GM21515 (cell line): Measurements from ENCODE around the gene ENGASE.

Experiments used
- ATAC-seq: cut with Tn5 transposase; IDR thresholded peaks from one replicate; pipeline ENCODE4 v1.9.1; 2021; ENCODE audit not compliant: unreplicated experiment

ENGASE gene

DNA sequence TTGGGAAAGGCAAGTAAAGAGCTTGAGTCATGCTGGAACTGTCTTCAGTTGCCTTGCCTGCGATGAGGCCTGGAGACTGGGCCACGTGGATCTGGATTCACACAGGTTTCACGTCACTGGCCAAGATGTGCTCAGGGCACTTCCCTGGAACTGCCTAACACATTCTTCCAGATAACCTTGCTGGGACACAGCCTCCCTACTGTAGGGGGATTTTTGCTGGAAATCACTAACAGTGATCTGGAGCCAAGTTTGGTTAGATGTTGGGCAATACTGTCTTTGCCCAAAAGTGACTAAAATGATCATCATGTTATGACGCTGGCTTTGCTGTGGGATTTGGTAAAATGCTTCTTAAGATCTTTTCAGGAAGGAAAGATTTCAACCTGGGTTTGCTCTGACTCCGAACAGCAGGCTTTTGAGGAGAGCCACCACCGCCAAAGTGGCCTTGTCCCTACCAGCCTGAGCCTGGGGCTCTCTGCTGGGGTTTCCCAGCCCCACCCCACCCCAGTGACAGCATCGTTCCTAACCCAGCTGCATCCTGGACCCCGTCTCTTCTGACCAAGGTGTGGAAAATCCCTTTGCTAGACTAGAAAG, 36.0 kb upstream of the ENGASE start:
- ATAC-seq, result no peak

DNA sequence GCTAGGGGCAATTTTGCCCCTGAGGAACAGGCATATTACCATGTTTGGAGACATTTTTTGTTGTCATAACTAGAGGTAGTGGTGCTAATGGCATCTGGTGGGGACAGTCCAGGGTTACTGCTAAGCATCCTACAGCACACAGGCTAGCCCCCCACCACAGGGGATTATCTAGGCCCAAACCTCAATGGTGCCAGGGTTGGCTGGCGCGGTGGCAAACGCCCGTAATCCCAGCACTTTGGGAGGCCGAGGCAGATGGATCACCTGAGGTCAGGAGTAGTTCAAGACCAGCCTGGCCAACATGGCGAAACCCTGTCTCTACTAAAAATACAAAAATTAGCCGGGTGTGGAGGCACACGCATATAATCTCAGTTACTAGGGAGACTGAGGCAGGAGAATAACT, 35.5 kb upstream of the ENGASE start:
- ATAC-seq, result no peak

DNA sequence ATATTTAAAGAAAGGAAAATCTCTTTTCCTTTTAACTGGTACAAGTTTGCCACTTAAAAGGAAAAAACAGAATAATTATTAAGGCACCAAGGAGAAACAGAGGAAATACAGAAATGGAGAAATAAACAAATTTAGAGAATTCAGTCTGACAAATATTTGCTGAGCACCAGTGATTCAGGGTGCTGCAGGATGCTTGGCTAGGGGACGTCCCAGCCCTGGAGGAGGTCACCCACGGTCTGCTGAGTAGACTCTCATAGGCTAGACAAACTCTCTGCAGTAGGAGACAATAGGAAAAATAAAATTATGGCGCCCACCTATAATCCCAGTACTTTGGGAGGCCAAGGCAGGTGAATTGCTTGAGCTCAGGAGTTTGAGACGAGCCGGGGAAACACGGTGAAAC, 34.7 kb upstream of the ENGASE start:
- no peak for ATAC-seq

DNA sequence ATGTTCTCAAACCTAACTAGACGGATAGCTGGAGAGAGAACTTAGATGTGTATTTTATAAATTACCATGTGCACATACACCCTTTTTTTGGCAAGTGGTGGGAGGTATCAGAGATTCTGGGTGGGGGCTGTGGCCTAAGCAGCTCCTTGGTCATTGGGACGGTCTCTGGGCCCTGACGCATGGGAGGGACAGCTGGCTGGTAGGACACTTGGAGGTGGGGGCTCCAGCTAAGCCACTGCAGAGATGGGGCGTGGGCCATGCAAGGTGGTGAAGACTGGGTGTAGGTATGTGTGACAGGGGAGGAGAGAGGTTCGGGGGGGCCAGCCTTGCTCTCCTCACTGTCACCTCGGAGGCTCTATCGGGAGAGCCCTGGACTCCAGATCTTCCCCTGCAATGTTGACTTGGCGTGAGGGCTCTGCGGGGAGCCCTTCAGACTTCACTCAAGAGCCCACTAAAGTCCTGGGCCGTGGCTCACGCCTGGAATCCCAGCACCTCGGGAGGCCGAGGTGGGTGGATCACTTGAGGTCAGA, 33.5 kb upstream of the ENGASE start:
- no peak for ATAC-seq

DNA sequence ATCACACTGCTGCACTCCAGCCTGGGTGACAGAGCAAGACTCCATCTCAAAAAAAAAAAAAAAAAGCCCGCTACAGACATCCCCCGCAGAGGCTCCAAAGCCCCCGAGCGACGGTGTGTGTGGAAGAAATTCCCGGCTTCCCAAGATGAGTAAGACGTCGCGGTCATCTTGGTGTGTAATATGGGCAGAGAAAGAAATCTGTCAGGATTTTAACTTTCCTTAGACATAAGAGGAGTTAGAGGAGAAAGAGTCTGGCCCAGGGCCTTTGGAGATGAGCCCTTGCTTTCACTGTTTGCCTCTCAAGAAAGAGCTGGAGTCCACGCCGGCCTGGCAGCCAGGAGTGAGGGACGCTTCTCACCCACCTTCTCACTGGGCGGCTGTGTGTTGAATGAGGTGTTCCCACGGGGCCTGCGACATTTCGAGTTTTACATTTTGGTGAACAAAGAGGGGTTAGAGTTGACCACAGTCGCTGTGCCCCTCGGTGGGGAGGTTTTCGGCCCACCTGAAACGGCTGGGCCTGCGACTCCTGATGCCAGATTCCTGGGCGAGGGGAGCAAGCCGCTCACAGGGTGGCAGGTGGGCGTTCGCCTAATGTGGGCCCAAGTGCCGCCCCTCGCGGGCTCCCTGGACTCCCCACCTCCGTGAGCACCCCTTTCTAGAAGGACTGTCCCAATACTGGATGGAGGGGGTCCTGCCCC, 32.8 kb upstream of the ENGASE start:
- no peak for ATAC-seq

DNA sequence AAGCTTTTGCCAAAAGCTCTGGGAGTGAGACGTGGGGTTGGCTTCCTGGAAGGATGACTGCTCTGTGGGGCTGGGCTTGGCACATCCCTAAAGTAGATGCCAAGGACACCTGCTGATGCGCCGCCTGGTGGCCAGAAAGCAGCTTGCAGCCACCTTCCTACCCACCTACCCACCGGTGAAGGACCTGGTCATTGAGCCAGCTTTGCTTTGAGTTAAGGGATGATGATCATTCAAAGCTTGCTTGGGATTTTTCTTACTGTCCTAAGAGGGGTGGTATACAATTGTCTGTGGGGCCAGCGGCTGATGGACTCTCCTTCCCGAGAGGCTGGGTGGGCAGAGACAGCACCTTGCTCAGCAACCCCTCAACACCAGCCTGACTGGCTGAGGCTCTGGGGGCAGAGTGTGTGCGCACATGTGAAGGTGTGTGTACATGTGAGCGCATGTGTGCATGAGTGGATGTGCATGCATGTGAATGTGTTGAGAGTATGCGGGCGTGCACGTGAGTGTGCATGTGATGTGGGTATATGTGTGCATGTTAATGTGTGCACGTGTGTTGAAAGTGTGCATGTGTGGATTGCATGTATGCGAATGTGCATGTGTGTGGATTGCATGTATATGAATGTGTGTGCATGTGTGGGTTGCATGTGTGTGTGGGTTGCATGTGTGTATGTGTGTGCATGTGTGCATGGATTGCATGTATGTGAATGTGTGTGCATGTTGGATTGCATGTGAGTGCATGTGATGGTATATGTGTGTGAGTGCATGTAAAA, 32.0 kb upstream of the ENGASE start:
- no peak for ATAC-seq

DNA sequence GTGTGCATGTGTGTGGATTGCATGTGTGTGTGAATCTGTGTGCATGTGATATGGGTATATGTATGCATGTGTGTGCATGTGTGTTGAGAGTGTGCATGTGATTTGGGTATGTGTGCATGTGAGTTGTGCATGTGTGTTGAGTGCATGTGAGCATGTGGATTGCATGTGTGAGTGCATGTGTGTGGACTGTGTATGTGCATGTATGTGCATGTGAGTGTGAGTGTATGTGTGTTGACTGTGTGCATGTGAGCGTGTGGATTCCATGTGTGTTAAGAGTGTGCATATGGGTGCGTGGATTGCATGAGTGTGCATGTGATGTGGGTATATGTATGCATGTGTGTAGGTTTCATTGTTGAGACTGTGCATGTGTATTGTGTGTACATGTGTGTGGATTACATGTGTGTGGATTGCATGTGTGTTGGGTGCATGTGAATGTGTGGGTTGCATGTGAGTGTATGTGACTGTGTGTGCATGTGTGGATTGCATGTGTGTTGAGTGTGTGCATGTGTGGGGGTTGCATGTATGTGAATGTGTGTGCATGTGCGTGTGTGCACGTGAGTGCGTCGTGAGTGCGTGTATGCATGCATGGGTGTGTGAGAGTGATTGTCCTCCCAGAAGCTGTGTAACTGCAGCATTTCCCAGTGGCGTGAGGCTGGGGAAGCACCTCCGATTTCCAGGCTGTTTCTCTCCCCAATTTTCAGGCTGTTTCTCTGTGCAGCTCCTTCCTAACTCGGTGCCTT, 31.3 kb upstream of the ENGASE start:
- ATAC-seq, result no peak

DNA sequence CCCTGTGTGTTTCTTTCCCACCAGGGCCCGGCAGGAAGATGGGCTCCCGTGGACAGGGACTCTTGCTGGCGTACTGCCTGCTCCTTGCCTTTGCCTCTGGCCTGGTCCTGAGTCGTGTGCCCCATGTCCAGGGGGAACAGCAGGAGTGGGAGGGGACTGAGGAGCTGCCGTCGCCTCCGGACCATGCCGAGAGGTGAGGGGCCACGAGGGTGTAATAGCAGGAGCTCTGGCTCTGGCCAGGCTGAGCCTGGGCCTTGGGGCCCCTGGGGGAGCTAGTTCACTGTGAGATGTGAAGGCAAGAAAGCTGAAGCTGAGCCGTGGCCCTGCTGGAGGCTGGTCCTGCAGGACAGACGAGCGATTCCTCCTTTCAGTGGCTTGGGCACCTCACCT, 30.7 kb upstream of the ENGASE start:
- ATAC-seq, result no peak

DNA sequence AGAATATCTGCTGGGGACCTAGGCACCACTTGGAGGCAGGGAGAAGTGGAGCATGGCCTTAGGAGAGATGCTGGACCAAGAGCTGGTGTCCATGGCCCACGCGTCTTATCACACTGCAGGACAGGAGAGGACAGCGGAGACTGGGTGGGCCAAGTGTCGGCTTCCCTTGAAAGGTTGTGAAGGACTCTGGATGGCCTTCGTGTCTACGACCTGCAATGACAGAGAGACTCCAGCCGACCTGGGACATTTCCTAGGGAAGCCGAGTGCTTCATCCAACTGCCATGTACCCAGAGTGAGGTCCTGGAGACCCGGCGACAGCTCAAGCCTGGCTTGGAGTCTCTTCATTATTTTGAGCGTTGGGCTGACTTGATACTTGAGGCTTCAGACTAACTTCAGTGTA, 30.2 kb upstream of the ENGASE start:
- ATAC-seq, result no peak

DNA sequence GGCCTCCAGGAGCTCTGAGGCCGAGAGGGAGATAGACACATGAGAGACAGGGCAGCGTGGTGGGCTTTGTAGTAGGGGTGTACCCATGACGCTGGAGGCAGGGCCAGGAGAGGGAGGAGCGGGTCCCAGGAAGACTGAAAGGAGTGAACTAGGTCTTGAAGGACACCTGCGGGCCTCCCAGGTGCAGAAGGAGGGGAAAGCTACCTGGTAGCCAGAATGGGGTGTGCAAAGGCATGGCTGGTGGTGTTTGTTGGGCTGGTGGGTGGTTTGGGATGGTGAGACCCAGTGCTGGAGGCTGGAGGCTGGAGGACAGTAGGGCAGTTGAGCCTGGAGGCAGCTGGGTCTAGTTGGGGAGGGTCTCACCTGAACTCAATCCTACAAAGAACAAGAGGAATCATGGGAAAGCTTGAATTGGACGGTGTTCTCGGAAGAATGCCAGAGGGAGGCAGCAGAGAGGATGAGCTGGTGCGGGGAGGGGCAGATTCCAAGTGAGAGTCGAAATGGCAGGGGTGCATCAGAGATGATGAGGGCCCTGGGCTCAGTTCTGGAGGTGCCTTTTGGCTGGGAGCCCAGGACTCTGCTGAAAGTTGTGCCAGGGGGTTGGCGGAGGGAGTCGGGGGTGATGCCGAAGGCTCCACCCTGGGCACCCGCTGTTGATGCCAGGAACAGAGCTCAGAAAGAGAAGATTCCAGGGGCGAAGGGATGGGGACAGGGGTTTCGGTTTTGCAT, 29.5 kb upstream of the ENGASE start:
- no peak for ATAC-seq

DNA sequence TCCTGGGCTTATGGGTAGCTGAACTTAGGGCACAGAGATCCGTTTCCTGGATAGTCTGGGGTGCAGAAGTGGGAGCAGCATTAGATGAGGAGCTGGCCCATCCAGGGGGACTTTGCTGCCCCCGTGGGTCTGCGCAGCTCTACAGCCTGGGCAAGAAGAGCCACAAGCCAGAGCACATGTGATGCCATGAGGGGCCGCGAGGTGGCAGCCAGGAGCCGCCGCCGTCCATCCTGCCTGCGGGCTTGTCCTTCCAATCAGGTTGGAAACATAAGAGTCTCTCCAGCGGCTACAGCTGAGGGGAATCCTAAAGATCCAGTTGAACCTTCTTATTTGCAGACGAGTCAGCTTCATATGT, 28.8 kb upstream of the ENGASE start:
- no peak for ATAC-seq

DNA sequence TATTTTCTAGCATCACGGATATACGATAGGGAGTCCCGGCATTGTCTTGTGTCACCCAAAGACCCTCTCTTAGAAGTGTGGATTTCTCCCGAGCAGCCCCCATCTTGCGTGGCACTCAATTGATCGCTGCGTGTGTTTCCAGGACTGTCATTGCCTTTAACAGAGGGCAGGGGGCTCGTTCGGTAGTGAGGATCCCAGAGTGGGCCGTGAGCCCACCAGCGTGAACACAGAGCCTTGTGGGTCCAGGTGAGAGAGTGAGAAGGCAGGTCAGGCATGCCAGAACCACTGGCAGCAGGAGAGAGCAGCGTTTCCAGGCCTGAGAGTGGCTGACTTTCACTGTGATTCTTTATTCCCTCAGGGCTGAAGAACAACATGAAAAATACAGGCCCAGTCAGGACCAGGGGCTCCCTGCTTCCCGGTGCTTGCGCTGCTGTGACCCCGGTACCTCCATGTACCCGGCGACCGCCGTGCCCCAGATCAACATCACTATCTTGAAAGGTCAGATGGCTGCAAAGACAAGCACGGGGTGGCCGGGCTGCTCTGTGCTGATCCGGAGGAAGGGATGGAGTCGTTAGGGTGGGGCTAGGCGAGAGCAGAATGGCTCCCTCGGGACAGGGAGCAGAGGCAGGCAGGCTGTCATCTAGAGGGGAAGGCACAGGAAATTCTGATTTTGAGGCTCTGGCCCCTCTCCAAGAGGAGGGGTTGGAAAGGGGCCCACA, 28.3 kb upstream of the ENGASE start:
- no peak for ATAC-seq

DNA sequence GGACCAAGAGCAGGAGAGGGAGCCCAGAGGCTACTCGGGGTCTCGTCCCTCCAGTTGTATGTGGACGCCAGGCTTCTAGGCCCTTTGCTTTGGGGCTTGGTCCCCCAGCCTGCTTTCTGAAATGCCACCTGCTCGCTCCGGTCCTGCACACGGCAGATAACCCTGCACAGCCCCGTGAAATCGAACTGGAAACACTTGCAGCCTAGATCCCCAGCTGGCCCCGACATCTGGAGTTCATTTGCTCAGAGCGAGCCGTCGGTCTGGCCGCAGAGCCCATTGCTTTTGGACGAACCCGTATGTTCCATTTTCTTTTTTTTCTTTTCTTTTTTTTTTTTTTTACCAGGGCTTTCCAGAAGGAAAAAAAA, 27.7 kb upstream of the ENGASE start:
- ATAC-seq, result no peak

DNA sequence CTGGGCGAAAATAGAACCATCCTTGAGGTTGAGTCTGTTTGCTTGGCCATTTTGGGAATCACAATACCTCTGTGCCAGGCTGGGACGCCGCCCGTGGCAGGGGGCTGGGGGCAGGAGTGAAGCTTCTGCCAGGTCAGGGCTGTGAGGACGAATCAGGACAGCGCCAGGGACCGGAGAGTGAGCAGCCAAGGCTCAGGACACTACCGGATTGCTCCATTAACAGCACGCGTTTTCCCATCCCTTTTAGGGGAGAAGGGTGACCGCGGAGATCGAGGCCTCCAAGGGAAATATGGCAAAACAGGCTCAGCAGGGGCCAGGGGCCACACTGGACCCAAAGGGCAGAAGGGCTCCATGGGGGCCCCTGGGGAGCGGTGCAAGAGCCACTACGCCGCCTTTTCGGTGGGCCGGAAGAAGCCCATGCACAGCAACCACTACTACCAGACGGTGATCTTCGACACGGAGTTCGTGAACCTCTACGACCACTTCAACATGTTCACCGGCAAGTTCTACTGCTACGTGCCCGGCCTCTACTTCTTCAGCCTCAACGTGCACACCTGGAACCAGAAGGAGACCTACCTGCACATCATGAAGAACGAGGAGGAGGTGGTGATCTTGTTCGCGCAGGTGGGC, 27.2 kb upstream of the ENGASE start:
- no peak for ATAC-seq

DNA sequence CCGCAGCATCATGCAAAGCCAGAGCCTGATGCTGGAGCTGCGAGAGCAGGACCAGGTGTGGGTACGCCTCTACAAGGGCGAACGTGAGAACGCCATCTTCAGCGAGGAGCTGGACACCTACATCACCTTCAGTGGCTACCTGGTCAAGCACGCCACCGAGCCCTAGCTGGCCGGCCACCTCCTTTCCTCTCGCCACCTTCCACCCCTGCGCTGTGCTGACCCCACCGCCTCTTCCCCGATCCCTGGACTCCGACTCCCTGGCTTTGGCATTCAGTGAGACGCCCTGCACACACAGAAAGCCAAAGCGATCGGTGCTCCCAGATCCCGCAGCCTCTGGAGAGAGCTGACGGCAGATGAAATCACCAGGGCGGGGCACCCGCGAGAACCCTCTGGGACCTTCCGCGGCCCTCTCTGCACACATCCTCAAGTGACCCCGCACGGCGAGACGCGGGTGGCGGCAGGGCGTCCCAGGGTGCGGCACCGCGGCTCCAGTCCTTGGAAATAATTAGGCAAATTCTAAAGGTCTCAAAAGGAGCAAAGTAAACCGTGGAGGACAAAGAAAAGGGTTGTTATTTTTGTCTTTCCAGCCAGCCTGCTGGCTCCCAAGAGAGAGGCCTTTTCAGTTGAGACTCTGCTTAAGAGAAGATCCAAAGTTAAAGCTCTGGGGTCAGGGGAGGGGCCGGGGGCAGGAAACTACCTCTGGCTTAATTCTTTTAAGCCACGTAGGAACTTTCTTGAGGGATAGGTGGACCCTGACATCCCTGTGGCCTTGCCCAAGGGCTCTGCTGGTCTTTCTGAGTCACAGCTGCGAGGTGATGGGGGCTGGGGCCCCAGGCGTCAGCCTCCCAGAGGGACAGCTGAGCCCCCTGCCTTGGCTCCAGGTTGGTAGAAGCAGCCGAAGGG, 26.4 kb upstream of the ENGASE start:
- no peak for ATAC-seq

DNA sequence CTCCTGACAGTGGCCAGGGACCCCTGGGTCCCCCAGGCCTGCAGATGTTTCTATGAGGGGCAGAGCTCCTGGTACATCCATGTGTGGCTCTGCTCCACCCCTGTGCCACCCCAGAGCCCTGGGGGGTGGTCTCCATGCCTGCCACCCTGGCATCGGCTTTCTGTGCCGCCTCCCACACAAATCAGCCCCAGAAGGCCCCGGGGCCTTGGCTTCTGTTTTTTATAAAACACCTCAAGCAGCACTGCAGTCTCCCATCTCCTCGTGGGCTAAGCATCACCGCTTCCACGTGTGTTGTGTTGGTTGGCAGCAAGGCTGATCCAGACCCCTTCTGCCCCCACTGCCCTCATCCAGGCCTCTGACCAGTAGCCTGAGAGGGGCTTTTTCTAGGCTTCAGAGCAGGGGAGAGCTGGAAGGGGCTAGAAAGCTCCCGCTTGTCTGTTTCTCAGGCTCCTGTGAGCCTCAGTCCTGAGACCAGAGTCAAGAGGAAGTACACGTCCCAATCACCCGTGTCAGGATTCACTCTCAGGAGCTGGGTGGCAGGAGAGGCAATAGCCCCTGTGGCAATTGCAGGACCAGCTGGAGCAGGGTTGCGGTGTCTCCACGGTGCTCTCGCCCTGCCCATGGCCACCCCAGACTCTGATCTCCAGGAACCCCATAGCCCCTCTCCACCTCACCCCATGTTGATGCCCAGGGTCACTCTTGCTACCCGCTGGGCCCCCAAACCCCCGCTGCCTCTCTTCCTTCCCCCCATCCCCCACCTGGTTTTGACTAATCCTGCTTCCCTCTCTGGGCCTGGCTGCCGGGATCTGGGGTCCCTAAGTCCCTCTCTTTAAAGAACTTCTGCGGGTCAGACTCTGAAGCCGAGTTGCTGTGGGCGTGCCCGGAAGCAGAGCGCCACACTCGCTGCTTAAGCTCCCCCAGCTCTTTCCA, 25.5 kb upstream of the ENGASE start:
- ATAC-seq, result no peak

DNA sequence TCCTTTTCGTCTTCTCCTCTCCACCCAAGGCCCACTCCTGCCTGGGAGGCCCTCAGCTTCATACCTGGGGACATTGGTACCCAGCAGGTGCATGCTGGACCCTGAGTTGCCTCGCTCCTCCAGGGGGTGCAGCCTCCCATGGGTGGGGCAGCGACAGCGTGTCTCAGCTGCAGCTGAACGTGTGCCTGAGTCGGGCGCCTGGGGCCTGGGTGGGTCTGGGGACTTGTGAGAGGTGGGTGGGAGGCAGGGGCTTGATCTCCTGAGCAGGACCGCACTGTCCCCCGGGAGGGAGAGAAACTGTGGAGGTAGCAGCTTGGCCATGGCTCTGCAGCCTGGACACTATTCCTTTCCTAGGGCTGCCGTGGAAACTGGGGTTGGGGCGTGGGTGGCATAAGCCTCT, 24.8 kb upstream of the ENGASE start:
- ATAC-seq, result no peak

DNA sequence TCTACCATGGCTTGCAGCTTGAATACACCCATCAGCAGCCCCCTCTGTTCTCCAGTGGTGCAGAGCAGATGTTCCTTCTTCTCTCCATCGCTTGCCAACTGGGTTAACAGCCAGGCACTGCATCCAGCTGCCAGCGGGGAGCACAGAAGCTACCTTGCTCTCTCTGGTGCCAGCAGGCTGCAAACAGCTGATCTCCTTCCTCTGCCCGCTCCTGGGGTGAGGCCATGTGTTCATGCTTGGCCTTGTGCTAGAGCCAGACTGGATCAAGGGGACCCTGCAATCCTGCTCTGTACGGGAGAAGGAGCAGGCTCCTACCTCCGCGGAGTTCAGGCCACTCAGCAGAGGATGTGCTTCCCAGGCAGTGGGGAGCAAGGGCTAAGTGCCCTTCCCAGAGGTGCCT, 24.1 kb upstream of the ENGASE start:
- no peak for ATAC-seq
